AG09319 (cell line): ENCODE data around the gene TES.

Source experiments
- DNase-seq: peaks from one replicate; pipeline ENCODE4 v3.0.0-alpha.2; 2010; ENCODE audit warnings: low read depth; ENCODE audit errors: extremely low read depth
- TF ChIP-seq, protein P1 (sequence below): IDR thresholded peaks from 2 replicates; pipeline ENCODE4 v1.5.1; 2011; ENCODE audit warnings: low read depth, mild to moderate bottlenecking, inconsistent platforms, low read length, moderate library complexity

TES gene

DNA sequence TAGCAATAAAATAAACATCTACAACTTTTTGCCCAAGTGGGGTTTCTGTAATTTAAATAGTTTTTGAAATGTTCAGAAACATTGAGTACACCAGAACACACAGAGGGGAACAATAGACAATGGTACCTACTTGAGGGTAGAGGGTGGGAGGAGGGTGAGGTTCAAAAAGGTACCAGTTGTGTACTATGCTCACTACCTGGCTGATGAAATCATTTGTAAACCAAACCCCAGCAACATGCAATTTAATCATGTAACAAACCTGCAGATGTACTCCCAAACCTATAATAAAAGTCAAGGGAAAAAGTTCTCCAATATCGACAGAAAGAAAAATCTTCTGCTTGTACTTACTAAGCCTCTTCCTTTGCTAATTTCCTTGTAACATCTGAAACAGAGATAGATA lies 4.2 kb upstream of the TES start:
- no peak for DNase-seq

DNA sequence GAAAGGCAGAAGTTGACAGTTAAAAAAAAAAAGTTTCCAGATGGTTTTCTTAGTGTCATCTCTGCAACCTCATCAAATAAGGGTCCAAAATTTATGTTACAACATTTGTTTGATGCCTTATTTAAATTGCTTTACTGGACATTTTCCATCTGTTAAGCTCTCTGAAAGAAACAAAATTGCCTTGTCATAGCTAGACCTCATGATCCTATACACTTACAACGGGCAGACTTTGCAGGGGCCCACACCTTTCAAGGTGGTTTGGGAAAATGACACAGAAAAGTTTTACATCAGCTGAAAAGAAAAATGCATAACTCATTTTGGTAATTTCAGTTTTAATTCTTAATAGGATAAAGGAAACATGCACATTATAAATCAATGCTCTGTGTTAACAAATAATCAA lies 1.4 kb upstream of the TES start:
- DNase-seq: no peak
- TF ChIP-seq, protein P1, sequence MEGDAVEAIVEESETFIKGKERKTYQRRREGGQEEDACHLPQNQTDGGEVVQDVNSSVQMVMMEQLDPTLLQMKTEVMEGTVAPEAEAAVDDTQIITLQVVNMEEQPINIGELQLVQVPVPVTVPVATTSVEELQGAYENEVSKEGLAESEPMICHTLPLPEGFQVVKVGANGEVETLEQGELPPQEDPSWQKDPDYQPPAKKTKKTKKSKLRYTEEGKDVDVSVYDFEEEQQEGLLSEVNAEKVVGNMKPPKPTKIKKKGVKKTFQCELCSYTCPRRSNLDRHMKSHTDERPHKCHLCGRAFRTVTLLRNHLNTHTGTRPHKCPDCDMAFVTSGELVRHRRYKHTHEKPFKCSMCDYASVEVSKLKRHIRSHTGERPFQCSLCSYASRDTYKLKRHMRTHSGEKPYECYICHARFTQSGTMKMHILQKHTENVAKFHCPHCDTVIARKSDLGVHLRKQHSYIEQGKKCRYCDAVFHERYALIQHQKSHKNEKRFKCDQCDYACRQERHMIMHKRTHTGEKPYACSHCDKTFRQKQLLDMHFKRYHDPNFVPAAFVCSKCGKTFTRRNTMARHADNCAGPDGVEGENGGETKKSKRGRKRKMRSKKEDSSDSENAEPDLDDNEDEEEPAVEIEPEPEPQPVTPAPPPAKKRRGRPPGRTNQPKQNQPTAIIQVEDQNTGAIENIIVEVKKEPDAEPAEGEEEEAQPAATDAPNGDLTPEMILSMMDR: no peak

More for the DNA sequence above, 4.2 kb upstream of the TES start:
- TF ChIP-seq, protein P1: no peak

DNA sequence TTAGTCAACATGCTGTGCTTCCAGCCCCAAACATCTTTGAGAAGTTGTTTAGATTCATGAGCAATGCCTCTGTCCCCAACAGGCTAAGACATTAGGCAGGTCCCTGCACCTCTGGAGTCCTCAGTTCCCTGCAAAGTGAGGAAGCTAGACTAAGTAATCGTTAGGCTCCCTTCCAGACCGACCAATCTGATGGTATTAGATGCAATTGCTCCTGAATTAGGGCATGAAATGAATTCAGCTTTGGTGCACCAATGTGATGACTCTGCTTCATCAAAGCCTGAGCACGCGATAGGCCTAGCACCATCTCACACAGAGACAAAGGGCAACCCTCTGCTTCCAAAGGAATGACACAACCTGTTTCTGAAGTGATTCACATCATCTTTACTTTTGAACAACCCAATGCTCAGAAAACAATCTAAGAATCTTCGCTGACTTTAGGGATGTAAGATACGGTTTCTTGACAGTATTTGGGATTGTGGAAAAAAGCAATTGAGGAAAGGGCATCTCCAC lies 723 bp upstream of the TES start:
- TF ChIP-seq, protein P1: no peak
- DNase-seq: no peak

DNA sequence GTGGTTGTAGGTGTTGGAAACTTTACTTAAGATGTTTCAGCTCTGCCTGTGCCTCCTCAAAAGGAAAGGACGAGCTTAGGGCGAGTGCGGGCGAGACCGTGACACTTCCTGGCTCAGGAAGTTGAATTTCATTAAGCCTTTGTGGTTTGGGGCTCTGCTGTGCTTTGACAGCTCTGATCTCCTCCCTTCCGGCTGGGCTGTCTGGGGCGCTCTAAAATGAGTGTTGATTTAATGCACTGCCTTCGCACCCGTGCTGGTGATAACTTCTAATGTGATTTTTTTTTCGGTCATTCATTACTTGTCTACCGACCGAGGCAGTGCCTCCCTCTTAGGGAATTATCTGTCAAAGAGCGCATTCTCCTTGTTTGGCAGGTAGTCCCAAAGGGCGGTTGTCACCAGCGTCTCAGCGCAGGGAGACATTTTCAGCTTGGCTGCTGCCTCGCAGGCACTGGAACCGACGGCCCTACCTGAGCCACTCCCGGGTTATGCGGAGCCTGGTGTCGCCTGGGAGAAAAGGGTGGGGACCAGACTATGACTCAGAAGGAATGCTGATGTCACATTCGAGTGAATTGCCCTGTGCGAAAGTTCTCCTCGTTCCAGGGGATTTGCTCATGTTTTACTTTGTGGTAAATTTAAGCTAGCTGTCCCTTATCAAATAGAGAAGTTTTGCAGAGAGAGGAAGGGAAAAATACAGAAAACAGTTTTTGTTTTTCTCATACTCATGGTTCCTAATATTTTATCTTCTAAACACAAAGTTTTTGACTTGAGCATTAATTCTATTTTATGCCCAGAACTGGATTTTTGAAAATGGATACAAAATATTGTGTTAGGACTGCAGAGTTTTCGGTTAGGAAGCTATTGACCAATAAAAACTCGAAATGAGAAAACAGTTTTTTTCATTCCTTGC lies 920 bp downstream of the TES start:
- TF ChIP-seq, protein P1: no peak
- DNase-seq: no peak

DNA sequence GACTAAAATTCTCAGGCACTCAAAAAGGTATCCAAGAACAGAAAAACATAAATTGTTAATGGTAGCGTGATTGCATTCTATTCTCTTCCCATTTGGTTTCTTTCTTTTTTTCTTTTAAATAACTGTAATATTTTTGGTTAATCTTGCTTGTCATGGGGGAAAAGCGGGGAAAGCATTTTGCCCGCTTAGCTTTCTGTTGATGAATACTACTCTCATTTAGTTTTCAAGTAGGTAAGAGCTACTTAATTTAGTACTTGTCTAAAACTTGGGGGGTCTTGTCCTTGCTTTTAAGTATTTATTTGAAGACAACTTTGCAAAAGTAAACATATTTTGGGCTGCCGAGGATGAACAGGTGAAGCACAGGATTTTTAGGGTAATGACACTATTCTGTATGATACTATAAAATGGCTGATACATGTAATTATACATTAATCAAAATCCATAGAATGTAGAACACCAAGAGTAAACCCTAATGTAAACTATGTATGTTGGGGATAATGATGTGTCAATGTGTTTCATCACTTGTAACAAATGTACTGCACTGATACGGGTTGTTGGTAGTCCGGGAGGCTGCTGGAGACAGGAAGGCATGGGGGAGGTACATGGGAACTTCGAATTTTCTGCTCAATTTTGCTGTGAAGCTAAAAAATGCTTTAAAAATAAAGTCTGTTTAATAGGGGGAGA lies 1.7 kb downstream of the TES start:
- no peak for DNase-seq
- TF ChIP-seq, protein P1: no peak

DNA sequence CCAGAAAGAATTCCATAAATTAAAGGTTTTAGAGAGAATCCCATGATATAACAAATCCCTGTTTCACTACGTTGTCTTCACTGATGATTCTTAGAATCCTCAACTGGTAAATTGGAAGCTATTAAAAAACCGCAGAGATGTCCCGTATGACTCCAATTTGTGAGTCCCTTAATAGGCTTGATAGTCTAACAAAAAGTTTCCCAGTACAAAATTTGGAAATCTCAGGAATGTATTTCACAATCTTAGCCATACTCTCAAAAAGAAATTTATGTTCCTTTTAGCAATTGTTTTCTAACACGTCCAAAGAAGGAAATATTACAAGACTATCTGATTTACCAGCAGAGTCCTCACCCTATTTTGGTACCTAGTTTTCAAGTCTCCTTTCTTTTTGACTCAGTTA lies 2.5 kb downstream of the TES start:
- no peak for DNase-seq
- TF ChIP-seq, protein P1: no peak
